Peyer's patch (tissue), 4 donors: Measurements from ENCODE around the gene VPS16. TPM values are rescaled to one million over a fixed set of nuclear protein-coding genes. Genes with fewer than 3 reads are reported as not detected.
"Not testable (repeated sequence)": the region's sequence is repeated elsewhere in the genome, so short reads cannot be mapped to it uniquely, and the experiment has no call there.

Experiments
- DNase-seq, 3 donors: peaks; one replicate each; pipeline ENCODE4 v3.0.0-alpha.2; 2017 to 2019
- H3K27ac ChIP-seq, 4 donors: fragments of 200-600 bp; sonication (generic); one replicate each; pipeline ENCODE4 v1.5.1; 2016 to 2019
- H3K27me3 ChIP-seq, 2 donors: fragments of 200-600 bp; sonication (generic); one replicate each; pipeline ENCODE4 v1.5.1; 2019
- H3K36me3 ChIP-seq, 3 donors: fragments of 200-600 bp; sonication (generic); one replicate each; pipeline ENCODE4 v1.5.1; 2016 to 2019
- H3K4me1 ChIP-seq, 4 donors: fragments of 200-600 bp; sonication (generic); one replicate each; pipeline ENCODE4 v1.5.1; 2016 to 2019
- H3K4me3 ChIP-seq, 4 donors: fragments of 200-600 bp; sonication (generic); 1 replicate in 3 of 4; 2 replicates in 1 of 4; pipeline ENCODE4 v1.5.1; 2016 to 2019; ENCODE audit warnings: mild to moderate bottlenecking in 1 of 4
- H3K9me3 ChIP-seq, 4 donors: fragments of 200-600 bp; sonication (generic); one replicate each; pipeline ENCODE4 v1.5.1; 2016 to 2019; ENCODE audit warnings: mild to moderate bottlenecking in 1 of 4
- CTCF ChIP-seq, 6 experiments: fragments of 450-650 bp in 4 of 6; fragments of 200-600 bp in 2 of 6; sonication (generic) in 1 of 6; IDR thresholded peaks; one replicate each; pipeline ENCODE4 v1.5.1; 2017 to 2019; ENCODE audit warnings: antibody characterized with exemption in 6 of 6, mild to moderate bottlenecking in 3 of 6, moderate library complexity in 1 of 6
- POLR2A ChIP-seq, 2 donors: fragments of 450-650 bp; IDR thresholded peaks; one replicate each; pipeline ENCODE4 v1.5.1; 2017; ENCODE audit warnings: antibody characterized with exemption in 2 of 2, mild to moderate bottlenecking in 2 of 2, moderate library complexity in 2 of 2
- total RNA-seq, 4 donors: library from RNA; depleted of rRNA; stranded (reverse); fragments of >200 nt; gene quantifications; one replicate each; pipeline ENCODE4 v1.1.0, GENCODE V29; 2016

The VPS16 gene
- total RNA-seq, 4 donors from 2014 or later = 43.7 to 54.6 (median 45.1) TPM

GRCh38 chr20:2820896-2821869 lies 19.4 kb upstream of the VPS16 start:
- Histone ChIP-seq H3K4me1 (no peaks in the 10 kb centered on the region), H3K36me3 (no peaks in the 10 kb centered on the region), H3K27ac (no peak overlapping the region), H3K27me3 (peaks cover 0 to 13% of the 10 kb centered on the region in 2 donors), H3K4me3 (no peak overlapping the region), H3K9me3 (no peaks in the 10 kb centered on the region)
- no peak for DNase-seq
- TF ChIP-seq POLR2A (IDR thresholded peaks at IDR 0.05) (no peak), CTCF (IDR thresholded peaks at IDR 0.05) (no peak)

GRCh38 chr20:2822073-2822472 lies 18.5 kb upstream of the VPS16 start:
- H3K27ac ChIP-seq = no peak overlapping the region
- no peaks in the 10 kb centered on the region for H3K36me3 ChIP-seq
- TF ChIP-seq CTCF (IDR thresholded peaks at IDR 0.05) = no peak
- TF ChIP-seq POLR2A (IDR thresholded peaks at IDR 0.05) = no peak
- no peak overlapping the region for H3K4me3 ChIP-seq
- no peaks in the 10 kb centered on the region for H3K9me3 ChIP-seq
- no peaks in the 10 kb centered on the region for H3K4me1 ChIP-seq
- H3K27me3 ChIP-seq = peaks cover 0 to 13% of the 10 kb centered on the region in 2 donors
- no peak for DNase-seq

DNA sequence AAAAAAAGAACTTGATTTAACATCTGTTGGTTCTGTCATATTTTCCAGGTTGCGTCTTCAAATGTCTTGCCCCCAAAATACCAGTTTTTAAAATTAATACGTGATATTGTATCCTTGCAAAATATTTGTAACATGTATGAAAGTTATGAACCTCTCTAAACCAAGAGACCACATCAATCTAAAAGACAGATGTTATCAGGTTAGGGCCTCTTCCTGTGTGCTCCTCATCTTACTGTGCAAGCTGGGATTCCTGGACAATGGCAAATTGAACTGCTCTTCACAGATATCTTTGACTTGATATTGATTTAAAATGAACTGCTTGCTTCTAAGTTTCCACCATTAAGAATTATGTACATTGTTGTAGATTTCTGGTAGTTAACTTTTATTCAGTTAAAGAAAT lies 14.8 kb upstream of the VPS16 start:
- Histone ChIP-seq H3K27me3 (peaks cover 0 to 8% of the 10 kb centered on the region in 2 donors), H3K27ac (no peak overlapping the region), H3K4me1 (no peaks in the 10 kb centered on the region), H3K9me3 (no peaks in the 10 kb centered on the region), H3K36me3 (no peaks in the 10 kb centered on the region), H3K4me3 (no peak overlapping the region)
- no peak for TF ChIP-seq POLR2A (IDR thresholded peaks at IDR 0.05)
- DNase-seq = no peak

DNA sequence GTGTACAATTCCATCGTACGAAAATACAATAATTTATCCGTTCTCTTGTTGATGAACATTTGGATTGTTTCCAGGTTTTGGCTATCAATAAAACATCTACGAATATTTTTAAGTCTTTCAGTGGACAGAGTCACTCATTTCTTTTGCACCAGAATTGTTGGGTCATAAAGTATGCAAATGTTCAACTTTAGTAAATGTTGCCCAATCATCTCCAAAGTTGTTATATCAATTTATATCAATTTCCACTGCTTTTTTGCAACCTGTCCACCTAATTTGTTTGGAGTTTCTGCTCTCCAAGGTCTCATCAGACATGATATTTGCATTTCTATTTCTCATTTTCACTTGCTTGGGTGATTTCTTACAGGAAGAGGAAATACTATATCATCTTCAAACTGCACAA lies 13.9 kb upstream of the VPS16 start:
- H3K4me3 ChIP-seq = no peak overlapping the region
- H3K4me1 ChIP-seq = no peaks in the 10 kb centered on the region
- no peak overlapping the region for H3K27ac ChIP-seq
- no peaks in the 10 kb centered on the region for H3K9me3 ChIP-seq
- TF ChIP-seq POLR2A (IDR thresholded peaks at IDR 0.05) (no peak), CTCF (IDR thresholded peaks at IDR 0.05) (no peak)
- no peaks in the 10 kb centered on the region for H3K27me3 ChIP-seq
- DNase-seq = no peak
- no peaks in the 10 kb centered on the region for H3K36me3 ChIP-seq

- H3K27ac ChIP-seq = no peak overlapping the region
- no peaks in the 10 kb centered on the region for H3K9me3 ChIP-seq
- no peak overlapping the region for H3K4me3 ChIP-seq
- H3K36me3 ChIP-seq = no peaks in the 10 kb centered on the region
- TF ChIP-seq CTCF (IDR thresholded peaks at IDR 0.05) = no peak
- TF ChIP-seq POLR2A (IDR thresholded peaks at IDR 0.05) = no peak
- DNase-seq = no peak
- no peaks in the 10 kb centered on the region for H3K4me1 ChIP-seq
- no peaks in the 10 kb centered on the region for H3K27me3 ChIP-seq
Measured at GRCh38 chr20:2829376-2829775, 11.2 kb upstream of the VPS16 start.

DNA sequence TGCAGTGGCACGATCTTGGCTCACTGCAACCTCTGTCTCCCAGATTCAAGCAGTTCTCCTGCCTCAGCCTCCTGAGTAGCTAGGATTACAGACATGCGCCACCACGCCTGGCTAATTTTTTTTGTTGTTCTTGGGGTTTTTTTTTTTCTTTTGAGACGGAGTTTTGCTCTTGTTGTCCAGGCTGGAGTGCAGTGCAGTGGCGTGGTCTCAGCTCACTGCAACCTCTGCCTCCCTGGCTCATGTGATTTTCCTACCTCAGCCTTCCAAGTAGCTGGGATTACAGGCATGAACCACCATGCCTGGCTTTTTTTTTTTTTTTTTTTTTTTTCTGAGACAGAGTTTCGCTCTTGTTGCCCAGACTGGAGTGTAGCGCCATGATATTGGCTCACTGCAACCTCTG lies 9.3 kb upstream of the VPS16 start:
- H3K36me3 ChIP-seq, H3K27me3 ChIP-seq, H3K27ac ChIP-seq, H3K9me3 ChIP-seq, H3K4me1 ChIP-seq, H3K4me3 ChIP-seq, DNase-seq: not testable (repeated sequence)
